ENCODE results near the gene TXN. TPM values are rescaled to one million over a fixed set of nuclear protein-coding genes. Genes with fewer than 3 reads are reported as not detected.

TXN gene
- total and polyA plus RNA-seq, 10 of the 15 experiments (the other 5 are each of a cell fraction or from before 2014, with no cell fraction given), result 309 to 2,304 (median 650) TPM

DNA sequence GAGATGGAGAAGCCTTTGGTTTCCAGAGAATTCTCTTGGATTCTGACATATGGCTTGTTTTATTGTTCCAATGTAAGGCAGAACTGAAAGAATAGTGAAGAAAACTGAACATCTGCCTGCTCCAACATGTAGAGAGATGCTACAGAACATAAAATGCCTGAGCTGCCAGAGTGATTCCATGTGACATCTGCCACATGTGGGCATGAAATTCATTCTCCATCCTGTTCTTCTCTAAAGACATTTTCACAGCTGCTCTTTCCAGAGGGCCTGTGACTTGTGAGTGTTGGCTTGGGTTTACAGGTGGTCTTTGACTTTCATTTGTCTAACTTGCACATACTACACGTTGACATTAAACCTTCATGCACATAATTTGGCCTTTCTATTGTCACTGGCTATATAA is 33.7 kb upstream of the TXN start:
- ATAC-seq (no peak), DNase-seq (ENCODE audit: low read depth, low spot score) (no peak), FAIRE-seq (no peak)
- WGBS (ENCODE audit: insufficient coverage, insufficient replicate concordance, low lambda C conversion rate, missing lambda C conversion rate), result 5% methylated on average over 1 of the region's 1 CpG
- in situ Hi-C loops (cut with MboI), result no loop called here
- RAD21 ChIA-PET (ENCODE audit: unreplicated experiment), result no interaction called here
- SMC1A ChIA-PET (ENCODE audit: uncharacterized antibody, unreplicated experiment), result no interaction called here
- POLR2A ChIA-PET, result no interaction called here
- Histone ChIP-seq H3K79me2 (ENCODE audit: control insufficient read depth, insufficient read depth, low read length) (no peaks in the 10 kb centered on the region), H3K36me3 (ENCODE audit: control insufficient read depth in 2 of 2, insufficient read depth in 2 of 2, low read length in 1 of 2) (no peaks in the 10 kb centered on the region), H3K9ac (ENCODE audit: control insufficient read depth, insufficient read depth, low read length) (no peak overlapping the region), H3K27ac (ENCODE audit: control insufficient read depth, insufficient read depth) (no peak overlapping the region), H3K27me3 (replicated peaks in 1 of 2; ENCODE audit: control insufficient read depth in 2 of 2, insufficient read depth in 2 of 2, low read length in 1 of 2) (no peaks in the 10 kb centered on the region), H4K20me1 (ENCODE audit: control insufficient read depth, insufficient read depth) (no peaks in the 10 kb centered on the region), H3K4me1 (ENCODE audit: control insufficient read depth, insufficient read depth, low read length) (no peaks in the 10 kb centered on the region), H2AFZ (ENCODE audit: control insufficient read depth, low read depth, low read length) (no peak overlapping the region), H3K4me3 (no peak overlapping the region), H3K4me2 (ENCODE audit: control insufficient read depth, insufficient read depth) (no peak overlapping the region), H3K9me3 (replicated peaks; ENCODE audit: control insufficient read depth, insufficient read depth, low read length) (no peaks in the 10 kb centered on the region)
- intact Hi-C loops (cut with micrococcal nuclease; ENCODE audit: unreplicated experiment), result no loop called here
- BruUV-seq (replicated peaks), result no TSS peak
- CTCF ChIA-PET, result no interaction called here
- no peak for TF ChIP-seq MEF2A (IDR thresholded peaks at IDR 0.05; ENCODE audit: insufficient read depth, low read depth, low read length)
- no peak for TF ChIP-seq CHD4 (IDR thresholded peaks at IDR 0.05)
- TF ChIP-seq, protein P1, sequence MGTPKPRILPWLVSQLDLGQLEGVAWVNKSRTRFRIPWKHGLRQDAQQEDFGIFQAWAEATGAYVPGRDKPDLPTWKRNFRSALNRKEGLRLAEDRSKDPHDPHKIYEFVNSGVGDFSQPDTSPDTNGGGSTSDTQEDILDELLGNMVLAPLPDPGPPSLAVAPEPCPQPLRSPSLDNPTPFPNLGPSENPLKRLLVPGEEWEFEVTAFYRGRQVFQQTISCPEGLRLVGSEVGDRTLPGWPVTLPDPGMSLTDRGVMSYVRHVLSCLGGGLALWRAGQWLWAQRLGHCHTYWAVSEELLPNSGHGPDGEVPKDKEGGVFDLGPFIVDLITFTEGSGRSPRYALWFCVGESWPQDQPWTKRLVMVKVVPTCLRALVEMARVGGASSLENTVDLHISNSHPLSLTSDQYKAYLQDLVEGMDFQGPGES (IDR thresholded peaks at IDR 0.05), result no peak
- no peak for TF ChIP-seq IKZF1 (conservative IDR thresholded peaks at IDR 0.05)
- no peak for TF ChIP-seq RB1 (IDR thresholded peaks at IDR 0.05; ENCODE audit: borderline replicate concordance)
- no peak for TF ChIP-seq RUNX3 (IDR thresholded peaks at IDR 0.05; ENCODE audit: low read length)
- no peak for TF ChIP-seq TAF1 (IDR thresholded peaks at IDR 0.05; ENCODE audit: borderline replicate concordance, low read depth, low read length)
- TF ChIP-seq NBN (IDR thresholded peaks at IDR 0.05), result no peak
- no peak for TF ChIP-seq ZNF217 (IDR thresholded peaks at IDR 0.05)
- no peak for TF ChIP-seq CEBPB (IDR thresholded peaks at IDR 0.05; ENCODE audit: borderline replicate concordance in 1 of 2, low read depth in 2 of 2, low read length in 2 of 2)
